Measurements from ENCODE around the gene GPC3. TPM values are rescaled to one million over a fixed set of nuclear protein-coding genes. Genes with fewer than 3 reads are reported as not detected.

Gene GPC3
- total and polyA plus RNA-seq, 4 experiments from 2014 or later, result 0.20 to 2.4 (median 0.22) TPM; not detected in 1

GRCh38 chrX:133980406-133980805 lies 5.0 kb downstream of the GPC3 start:
- POLR2A ChIA-PET (ENCODE audit: partially characterized antibody), result no interaction called here
- H3K4me1 Mint-ChIP-seq, result peaks cover 0 to 5% (median 1%) of the 10 kb centered on the region in 4 donors

DNA sequence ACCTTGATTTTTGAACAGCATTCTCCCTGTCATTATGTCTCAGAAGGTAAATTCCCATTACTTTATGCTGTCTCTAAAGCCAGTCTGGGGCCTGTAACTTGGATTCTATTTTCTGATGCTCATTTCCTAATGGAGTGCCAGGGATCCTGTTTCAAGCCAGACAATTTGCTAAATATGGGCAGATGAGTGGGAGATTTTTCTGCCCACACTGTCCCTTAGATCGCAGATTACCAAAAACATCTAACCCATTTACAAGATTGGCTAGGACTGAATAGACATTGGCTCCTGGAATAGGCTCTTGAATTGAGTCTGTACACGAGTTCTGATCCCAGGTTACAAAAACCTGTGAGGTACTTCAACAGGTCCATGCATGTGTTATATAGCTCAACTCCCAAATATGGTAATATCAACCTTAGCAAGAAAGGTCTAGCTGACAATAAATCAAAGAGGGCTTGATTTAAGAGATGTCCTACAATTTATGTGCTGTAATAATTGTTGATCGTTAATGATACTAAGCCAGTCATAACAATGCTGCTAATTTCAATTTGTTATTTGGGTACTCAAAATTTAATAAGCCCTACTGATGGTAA lies 5.7 kb downstream of the GPC3 start:
- DNase-seq, result no peak
- ChIA-PET CTCF (ENCODE audit: partially characterized antibody) (no interaction called here), POLR2A (ENCODE audit: partially characterized antibody) (no interaction called here)
- H3K27ac Mint-ChIP-seq, result no peak overlapping the region
- peaks cover 0 to 5% (median 1%) of the 10 kb centered on the region in 4 donors for H3K4me1 Mint-ChIP-seq
- H3K4me1 ChIP-seq (ENCODE audit: insufficient read depth, low read length), result peaks cover 2% of the 10 kb centered on the region
- H3K27me3 Mint-ChIP-seq, result peaks cover 14 to 20% of the 10 kb centered on the region in 2 donors
- H3K4me3 ChIP-seq (ENCODE audit: low read length in 2 of 2), result no peak overlapping the region
- no peaks in the 10 kb centered on the region for H3K9me3 Mint-ChIP-seq
- H3K27me3 ChIP-seq (ENCODE audit: insufficient read depth, low read length), result no peaks in the 10 kb centered on the region
- no peak overlapping the region for H3K27ac ChIP-seq (ENCODE audit: low read depth, low read length)
- H3K4me3 Mint-ChIP-seq, result no peak overlapping the region
- H3K9me3 ChIP-seq (ENCODE audit: control insufficient read depth in 1 of 2, low read length in 2 of 2), result no peaks in the 10 kb centered on the region
- intact Hi-C loops (cut with micrococcal nuclease), result no loop called here
- no peaks in the 10 kb centered on the region for H3K36me3 ChIP-seq (ENCODE audit: insufficient read depth, low read length)
- no peaks in the 10 kb centered on the region for H3K36me3 Mint-ChIP-seq

More at GRCh38 chrX:133980406-133980805, 5.0 kb downstream of the GPC3 start:
- no peak overlapping the region for H3K27ac ChIP-seq (ENCODE audit: low read depth, low read length)
- CTCF ChIA-PET (ENCODE audit: partially characterized antibody), result no interaction called here
- no peaks in the 10 kb centered on the region for H3K9me3 ChIP-seq (ENCODE audit: control insufficient read depth in 1 of 2, low read length in 2 of 2)
- H3K4me3 ChIP-seq (ENCODE audit: low read length in 2 of 2), result no peak overlapping the region
- Mint-ChIP-seq H3K27me3 (peaks cover 14 to 20% of the 10 kb centered on the region in 2 donors), H3K27ac (no peak overlapping the region), H3K4me3 (no peak overlapping the region), H3K36me3 (no peaks in the 10 kb centered on the region), H3K9me3 (no peaks in the 10 kb centered on the region)
- no peak for DNase-seq
- H3K4me1 ChIP-seq (ENCODE audit: insufficient read depth, low read length), result peaks cover 6% of the 10 kb centered on the region
- no peaks in the 10 kb centered on the region for H3K27me3 ChIP-seq (ENCODE audit: insufficient read depth, low read length)
- intact Hi-C loops (cut with micrococcal nuclease), result no loop called here
- no peaks in the 10 kb centered on the region for H3K36me3 ChIP-seq (ENCODE audit: insufficient read depth, low read length)

DNA sequence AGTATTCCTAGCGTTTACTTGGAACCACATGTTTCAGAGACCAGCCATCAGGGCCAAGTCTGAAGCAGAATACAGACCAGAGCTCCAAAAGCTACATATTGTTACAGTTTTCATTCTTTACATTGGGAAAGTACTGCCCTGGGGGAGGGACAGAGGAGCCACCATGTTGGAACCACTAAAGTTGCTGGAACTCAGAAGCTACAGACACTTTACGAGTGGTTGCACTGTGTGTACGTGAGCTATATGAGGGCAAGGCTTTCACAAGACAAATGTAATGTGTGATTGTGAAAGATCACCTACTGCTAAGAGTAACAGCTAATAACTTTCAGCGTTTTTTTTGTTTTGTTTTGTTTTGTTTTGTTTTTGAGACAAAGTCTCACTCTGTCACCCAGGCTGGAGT lies 11.7 kb downstream of the GPC3 start:
- ChIA-PET CTCF (ENCODE audit: partially characterized antibody) (no interaction called here), POLR2A (ENCODE audit: partially characterized antibody) (no interaction called here)
- Histone ChIP-seq H3K27me3 (ENCODE audit: insufficient read depth, low read length) (no peaks in the 10 kb centered on the region), H3K4me3 (ENCODE audit: low read length in 2 of 2) (no peak overlapping the region), H3K36me3 (ENCODE audit: insufficient read depth, low read length) (no peaks in the 10 kb centered on the region), H3K27ac (ENCODE audit: low read depth, low read length) (no peak overlapping the region), H3K9me3 (ENCODE audit: control insufficient read depth in 1 of 2, low read length in 2 of 2) (no peaks in the 10 kb centered on the region), H3K4me1 (ENCODE audit: insufficient read depth, low read length) (no peaks in the 10 kb centered on the region)
- Mint-ChIP-seq H3K36me3 (no peaks in the 10 kb centered on the region), H3K27me3 (peaks cover 0 to 4% of the 10 kb centered on the region in 2 donors), H3K27ac (no peak overlapping the region), H3K9me3 (no peaks in the 10 kb centered on the region), H3K4me1 (no peaks in the 10 kb centered on the region), H3K4me3 (no peak overlapping the region)
- intact Hi-C loops (cut with micrococcal nuclease), result no loop called here
- no peak for DNase-seq

GRCh38 chrX:133972916-133973315 lies 12.5 kb downstream of the GPC3 start:
- Histone ChIP-seq H3K36me3 (ENCODE audit: insufficient read depth, low read length) (no peaks in the 10 kb centered on the region), H3K27me3 (ENCODE audit: insufficient read depth, low read length) (no peaks in the 10 kb centered on the region), H3K4me3 (ENCODE audit: low read length in 2 of 2) (no peak overlapping the region), H3K27ac (ENCODE audit: low read depth, low read length) (no peak overlapping the region), H3K4me1 (ENCODE audit: insufficient read depth, low read length) (no peaks in the 10 kb centered on the region), H3K9me3 (ENCODE audit: control insufficient read depth in 1 of 2, low read length in 2 of 2) (no peaks in the 10 kb centered on the region)
- Mint-ChIP-seq H3K4me1 (no peaks in the 10 kb centered on the region), H3K27me3 (peaks cover 0 to 4% of the 10 kb centered on the region in 2 donors), H3K36me3 (no peaks in the 10 kb centered on the region), H3K27ac (peak overlapping the region in 1 of 7 donors; percentile 66), H3K9me3 (no peaks in the 10 kb centered on the region), H3K4me3 (no peak overlapping the region)
- ChIA-PET CTCF (ENCODE audit: partially characterized antibody) (no interaction called here), POLR2A (ENCODE audit: partially characterized antibody) (no interaction called here)
- no peak for DNase-seq
- intact Hi-C loops (cut with micrococcal nuclease), result no loop called here

- POLR2A ChIA-PET (ENCODE audit: partially characterized antibody), result no interaction called here
- no peaks in the 10 kb centered on the region for H3K9me3 ChIP-seq (ENCODE audit: control insufficient read depth in 1 of 2, low read length in 2 of 2)
- H3K4me1 Mint-ChIP-seq, result no peaks in the 10 kb centered on the region
- no peaks in the 10 kb centered on the region for H3K4me1 ChIP-seq (ENCODE audit: insufficient read depth, low read length)
- CTCF ChIA-PET (ENCODE audit: partially characterized antibody), result no interaction called here
- H3K27me3 Mint-ChIP-seq, result peaks cover 0 to 7% of the 10 kb centered on the region in 2 donors
- no peak overlapping the region for H3K27ac ChIP-seq (ENCODE audit: low read depth, low read length)
- no peaks in the 10 kb centered on the region for H3K27me3 ChIP-seq (ENCODE audit: insufficient read depth, low read length)
- no peak for DNase-seq
- intact Hi-C loops (cut with micrococcal nuclease), result no loop called here
- no peak overlapping the region for H3K27ac Mint-ChIP-seq
- H3K36me3 Mint-ChIP-seq, result no peaks in the 10 kb centered on the region
- H3K4me3 Mint-ChIP-seq, result no peak overlapping the region
- no peaks in the 10 kb centered on the region for H3K9me3 Mint-ChIP-seq
- no peaks in the 10 kb centered on the region for H3K36me3 ChIP-seq (ENCODE audit: insufficient read depth, low read length)
- no peak overlapping the region for H3K4me3 ChIP-seq (ENCODE audit: low read length in 2 of 2)
Measured at GRCh38 chrX:133971586-133971985, 13.8 kb downstream of the GPC3 start.

DNA sequence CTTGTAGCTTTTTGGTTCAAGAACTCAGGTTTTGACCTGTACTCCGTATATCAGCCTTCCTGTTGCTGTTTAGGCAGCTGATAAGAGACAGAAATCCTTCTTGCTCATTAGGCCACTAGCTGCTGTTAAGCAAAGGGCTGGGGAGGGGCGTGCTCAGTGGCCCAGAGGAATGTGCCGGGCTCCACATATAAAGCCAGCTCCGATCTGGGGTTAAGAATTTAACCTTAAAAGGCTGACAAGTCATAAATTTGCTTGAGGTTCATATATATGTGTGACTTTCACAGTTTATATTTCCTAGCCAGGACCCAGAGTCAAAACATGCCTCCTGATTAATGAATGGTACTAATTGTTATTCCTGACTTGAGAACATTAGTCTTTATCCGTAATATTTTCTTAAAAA lies 15.3 kb downstream of the GPC3 start:
- H3K27ac Mint-ChIP-seq, result no peak overlapping the region
- H3K27ac ChIP-seq (ENCODE audit: low read depth, low read length), result no peak overlapping the region
- H3K9me3 Mint-ChIP-seq, result no peaks in the 10 kb centered on the region
- CTCF ChIA-PET (ENCODE audit: partially characterized antibody), result no interaction called here
- H3K36me3 ChIP-seq (ENCODE audit: insufficient read depth, low read length), result no peaks in the 10 kb centered on the region
- no peaks in the 10 kb centered on the region for H3K36me3 Mint-ChIP-seq
- H3K4me3 Mint-ChIP-seq, result no peak overlapping the region
- POLR2A ChIA-PET (ENCODE audit: partially characterized antibody), result no interaction called here
- intact Hi-C loops (cut with micrococcal nuclease), result no loop called here
- no peak for DNase-seq
- H3K4me1 Mint-ChIP-seq, result no peaks in the 10 kb centered on the region
- H3K27me3 Mint-ChIP-seq, result peaks cover 0 to 10% of the 10 kb centered on the region in 2 donors
- no peak overlapping the region for H3K4me3 ChIP-seq (ENCODE audit: low read length in 2 of 2)
- H3K9me3 ChIP-seq (ENCODE audit: control insufficient read depth in 1 of 2, low read length in 2 of 2), result no peaks in the 10 kb centered on the region
- no peaks in the 10 kb centered on the region for H3K4me1 ChIP-seq (ENCODE audit: insufficient read depth, low read length)
- H3K27me3 ChIP-seq (ENCODE audit: insufficient read depth, low read length), result no peaks in the 10 kb centered on the region

- H3K9me3 ChIP-seq (ENCODE audit: control insufficient read depth in 1 of 2, low read length in 2 of 2), result no peaks in the 10 kb centered on the region
- Mint-ChIP-seq H3K27me3 (peaks cover 0 to 10% of the 10 kb centered on the region in 2 donors), H3K9me3 (no peaks in the 10 kb centered on the region), H3K4me1 (no peaks in the 10 kb centered on the region), H3K4me3 (no peak overlapping the region), H3K27ac (no peak overlapping the region), H3K36me3 (no peaks in the 10 kb centered on the region)
- H3K27me3 ChIP-seq (ENCODE audit: insufficient read depth, low read length), result no peaks in the 10 kb centered on the region
- ChIA-PET POLR2A (ENCODE audit: partially characterized antibody) (no interaction called here), CTCF (ENCODE audit: partially characterized antibody) (no interaction called here)
- intact Hi-C loops (cut with micrococcal nuclease), result no loop called here
- H3K4me3 ChIP-seq (ENCODE audit: low read length in 2 of 2), result no peak overlapping the region
- no peaks in the 10 kb centered on the region for H3K4me1 ChIP-seq (ENCODE audit: insufficient read depth, low read length)
- no peak for DNase-seq
- no peaks in the 10 kb centered on the region for H3K36me3 ChIP-seq (ENCODE audit: insufficient read depth, low read length)
- H3K27ac ChIP-seq (ENCODE audit: low read depth, low read length), result no peak overlapping the region
Measured at GRCh38 chrX:133969191-133969590, 16.2 kb downstream of the GPC3 start.

DNA sequence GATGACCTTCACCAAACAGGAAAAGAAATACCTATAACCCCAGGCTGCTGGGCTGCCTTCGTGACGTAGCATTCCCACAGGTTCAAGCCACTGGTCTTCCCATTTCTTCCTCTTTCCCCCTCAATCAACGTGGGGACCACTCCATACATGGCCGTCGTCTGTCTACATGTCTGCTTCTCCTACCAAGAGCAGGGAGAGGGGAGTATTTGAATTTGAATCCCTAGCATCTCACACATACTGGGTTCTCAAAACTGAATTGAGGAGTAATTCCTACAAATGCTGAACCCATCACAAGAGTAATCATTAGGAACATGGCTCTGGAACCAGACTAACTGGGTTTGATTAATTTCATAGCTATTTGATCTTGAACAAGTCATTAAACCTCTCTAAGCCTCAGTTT lies 17.3 kb downstream of the GPC3 start:
- Histone ChIP-seq H3K4me3 (ENCODE audit: low read length in 2 of 2) (no peak overlapping the region), H3K36me3 (ENCODE audit: insufficient read depth, low read length) (no peaks in the 10 kb centered on the region), H3K4me1 (ENCODE audit: insufficient read depth, low read length) (no peaks in the 10 kb centered on the region), H3K27me3 (ENCODE audit: insufficient read depth, low read length) (no peaks in the 10 kb centered on the region), H3K27ac (ENCODE audit: low read depth, low read length) (no peak overlapping the region), H3K9me3 (ENCODE audit: control insufficient read depth in 1 of 2, low read length in 2 of 2) (no peaks in the 10 kb centered on the region)
- intact Hi-C loops (cut with micrococcal nuclease), result no loop called here
- H3K27me3 Mint-ChIP-seq, result peaks cover 0 to 10% of the 10 kb centered on the region in 2 donors
- POLR2A ChIA-PET (ENCODE audit: partially characterized antibody), result no interaction called here
- CTCF ChIA-PET (ENCODE audit: partially characterized antibody), result no interaction called here
- no peaks in the 10 kb centered on the region for H3K4me1 Mint-ChIP-seq
- no peak overlapping the region for H3K4me3 Mint-ChIP-seq
- DNase-seq, result no peak
- H3K36me3 Mint-ChIP-seq, result no peaks in the 10 kb centered on the region
- no peak overlapping the region for H3K27ac Mint-ChIP-seq
- H3K9me3 Mint-ChIP-seq, result no peaks in the 10 kb centered on the region

Measured in CD4-positive, alpha-beta memory T cell (primary cell).